Panc1 (cell line): ENCODE measurements around the gene METTL2B. TPM values are rescaled to one million over a fixed set of nuclear protein-coding genes. Genes with fewer than 3 reads are reported as not detected.

Experiments used
- ATAC-seq: fragments of 200-7000 bp; cut with Tn5 transposase; 2 replicates; pipeline ENCODE4 v1.9.1; 2020; ENCODE audit warnings: mild to moderate bottlenecking, moderate library complexity
- BruUV-seq: library from RNA; stranded (reverse); fragments of 400-500 nt; replicated peaks from 2 replicates; lab custom pipeline; 2021; lab: Mats Ljungman, UMichigan
- CTCF ChIA-PET: fragments of 300-600 bp; sonication (Branson Sonifier 250); formaldehyde crosslinking; loops from one replicate; lab custom pipeline; 2022; ENCODE audit warnings: antibody characterized with exemption; lab: Charles Lee
- POLR2A ChIA-PET: fragments of 300-600 bp; sonication (Branson Sonifier 250); formaldehyde crosslinking; loops from one replicate; lab custom pipeline; 2022; ENCODE audit warnings: antibody characterized with exemption; lab: Charles Lee
- DNase-seq: peaks from one replicate; pipeline ENCODE4 v3.0.0-alpha.2; 2010; ENCODE audit warnings: low read depth, low spot score
- H3K27ac ChIP-seq: 2 replicates; pipeline ENCODE4 v1.5.1; 2011; ENCODE audit warnings: mild to moderate bottlenecking, low read length, inconsistent platforms
- H3K27me3 ChIP-seq: fragments of 200-500 bp; sonication (Bioruptor generic); 2 replicates; pipeline ENCODE4 v1.6.0; 2014; ENCODE audit warnings: low read length, inconsistent platforms; ENCODE audit not compliant: control insufficient read depth, insufficient read depth
- H3K36me3 ChIP-seq: fragments of 200-500 bp; sonication (Bioruptor generic); 2 replicates; pipeline ENCODE4 v1.5.1; 2014; ENCODE audit warnings: inconsistent platforms, mild to moderate bottlenecking, low read length, moderate library complexity; ENCODE audit not compliant: control insufficient read depth, insufficient read depth
- H3K4me1 ChIP-seq: 2 replicates; pipeline ENCODE4 v1.5.1; 2011; ENCODE audit warnings: inconsistent platforms, mild to moderate bottlenecking, low read length, moderate library complexity; ENCODE audit not compliant: control insufficient read depth, insufficient read depth
- H3K4me3 ChIP-seq, 2 experiments: 2 replicates each; pipeline ENCODE4 v1.5.1; 2011 to 2012; ENCODE audit warnings: low read depth in 2 of 2, low read length in 2 of 2, mild to moderate bottlenecking in 2 of 2, inconsistent platforms in 1 of 2, moderate library complexity in 1 of 2
- H3K9me3 ChIP-seq: fragments of 200-500 bp; sonication (Bioruptor generic); 2 replicates; pipeline ENCODE4 v1.5.1; 2014; ENCODE audit warnings: low read depth, mild to moderate bottlenecking, inconsistent platforms, low read length, moderate library complexity; ENCODE audit not compliant: control insufficient read depth, insufficient read depth
- POLR2AphosphoS5 ChIP-seq: IDR thresholded peaks from 2 replicates; pipeline ENCODE4 v1.6.1; 2012; ENCODE audit warnings: mild to moderate bottlenecking, low read depth, low read length, moderate library complexity
- SIN3A ChIP-seq: IDR thresholded peaks from 2 replicates; pipeline ENCODE4 v1.6.1; 2012; ENCODE audit warnings: low read depth, mild to moderate bottlenecking, low read length, moderate library complexity, borderline replicate concordance; ENCODE audit not compliant: insufficient read depth
- TCF7L2 ChIP-seq: IDR thresholded peaks from 2 replicates; pipeline ENCODE4 v1.6.1; 2011; ENCODE audit warnings: mild to moderate bottlenecking, low read depth, low read length, inconsistent platforms
- in situ Hi-C: cut with HindIII; loops from 2 replicates; pipeline ENCODE4 v1.10.0; 2016; ENCODE audit warnings: low sequenced_read_pairs, low pct_unique_long_range_greater_than_20kb
- intact Hi-C: fragments of 100-400 bp; cut with micrococcal nuclease; formaldehyde crosslinking; loops from one replicate; pipeline ENCODE4 v1.10.0; 2022; ENCODE audit not compliant: unreplicated experiment
- total RNA-seq: library from RNA; stranded (reverse); gene quantifications from one replicate; pipeline ENCODE4 v1.2.1, GENCODE V29; 2021; ENCODE audit not compliant: unreplicated experiment
- TF ChIP-seq, protein P1 (sequence below): fragments of 450-650 bp; IDR thresholded peaks from 2 replicates; pipeline ENCODE4 v1.5.1; 2017; ENCODE audit warnings: mild to moderate bottlenecking
- TF ChIP-seq, protein P2 (sequence below), 2 experiments: IDR thresholded peaks; 2 replicates each; pipeline ENCODE4 v1.6.1; 2011 to 2012; ENCODE audit warnings: low read depth in 2 of 2, control low read depth in 1 of 2, low read length in 1 of 2, mild to moderate bottlenecking in 1 of 2, moderate library complexity in 1 of 2; ENCODE audit not compliant: insufficient read depth in 1 of 2

METTL2B gene
- total RNA-seq, 1 experiment from 2014 or later = 43.6 TPM

DNA sequence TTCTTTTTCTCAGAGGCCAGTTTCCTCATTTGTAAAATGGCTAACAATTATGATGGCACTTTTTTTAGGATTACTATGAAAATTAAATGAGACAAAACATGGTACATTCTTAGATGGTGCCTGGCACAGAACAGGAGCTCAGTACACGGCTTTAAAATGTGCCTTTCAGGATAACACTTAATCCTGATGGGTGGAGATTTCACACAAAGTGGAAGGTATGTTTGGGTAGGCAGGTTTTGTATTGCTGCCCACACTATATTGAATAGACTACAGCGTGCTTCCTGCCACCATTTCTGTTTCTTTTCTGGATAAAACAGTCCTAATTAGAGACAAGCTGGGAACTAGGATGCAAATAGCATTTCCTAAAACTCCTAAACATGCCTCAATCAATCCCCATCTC is 44.8 kb upstream of the METTL2B start:
- H3K4me1 ChIP-seq = peaks cover 72% of the 10 kb centered on the region
- POLR2A ChIA-PET = interaction anchor here (1.0 kb wide), 1 partner anchor 22 kb away, joined by 3 read pairs; no protein-coding TSS in a partner anchor

DNA sequence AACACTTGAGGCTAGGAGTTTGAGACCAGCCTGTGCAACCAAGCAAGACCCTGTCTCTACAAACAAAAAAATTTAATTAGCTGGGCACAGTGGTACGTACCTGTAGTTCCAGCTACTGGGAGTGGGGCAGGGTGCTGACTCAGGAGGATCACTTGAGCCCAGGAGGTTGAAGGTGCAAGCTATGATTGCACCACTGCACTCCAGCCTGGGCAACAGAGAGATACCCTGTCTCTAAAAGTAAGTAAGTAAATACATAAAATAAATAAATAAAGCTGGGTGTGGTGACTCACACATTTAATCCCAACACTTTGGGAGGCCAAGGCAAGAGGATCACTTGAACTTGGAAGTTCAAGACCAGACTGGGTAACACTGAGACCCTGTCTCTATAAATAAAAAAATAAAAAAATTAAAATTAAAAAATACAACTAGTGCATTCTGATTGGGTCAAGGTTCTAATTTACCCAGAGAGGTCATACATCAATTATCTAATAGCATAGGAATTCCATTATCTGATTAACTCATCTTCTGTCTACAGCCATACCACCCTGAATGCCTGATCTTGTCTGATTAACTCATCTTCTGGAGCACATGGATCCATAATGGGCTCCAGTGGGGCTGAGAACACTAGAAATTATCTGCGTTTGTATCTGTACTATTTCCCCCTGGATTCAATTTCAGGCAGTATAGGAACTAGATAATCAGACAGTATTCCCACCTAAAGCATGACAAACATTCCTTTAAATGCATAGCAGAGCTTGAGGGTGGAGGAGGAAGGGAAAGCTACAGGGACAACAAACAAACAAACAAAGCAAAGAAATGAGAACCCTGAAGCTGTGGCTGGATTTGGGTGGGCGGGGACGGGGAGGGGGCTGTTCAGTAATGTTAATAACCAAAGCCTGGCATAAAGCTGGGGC is 41.9 kb upstream of the METTL2B start:
- peak; percentile 83 for ATAC-seq
- intact Hi-C loops (loop anchor here (2.0 kb wide), 1 partner anchor 24 kb away; no protein-coding TSS in a partner anchor), in situ Hi-C loops (no loop called here)
- DNase-seq = no peak
- TF ChIP-seq TCF7L2 (no peak), POLR2AphosphoS5 (no peak), SIN3A (no peak)
- TF ChIP-seq, protein P1, sequence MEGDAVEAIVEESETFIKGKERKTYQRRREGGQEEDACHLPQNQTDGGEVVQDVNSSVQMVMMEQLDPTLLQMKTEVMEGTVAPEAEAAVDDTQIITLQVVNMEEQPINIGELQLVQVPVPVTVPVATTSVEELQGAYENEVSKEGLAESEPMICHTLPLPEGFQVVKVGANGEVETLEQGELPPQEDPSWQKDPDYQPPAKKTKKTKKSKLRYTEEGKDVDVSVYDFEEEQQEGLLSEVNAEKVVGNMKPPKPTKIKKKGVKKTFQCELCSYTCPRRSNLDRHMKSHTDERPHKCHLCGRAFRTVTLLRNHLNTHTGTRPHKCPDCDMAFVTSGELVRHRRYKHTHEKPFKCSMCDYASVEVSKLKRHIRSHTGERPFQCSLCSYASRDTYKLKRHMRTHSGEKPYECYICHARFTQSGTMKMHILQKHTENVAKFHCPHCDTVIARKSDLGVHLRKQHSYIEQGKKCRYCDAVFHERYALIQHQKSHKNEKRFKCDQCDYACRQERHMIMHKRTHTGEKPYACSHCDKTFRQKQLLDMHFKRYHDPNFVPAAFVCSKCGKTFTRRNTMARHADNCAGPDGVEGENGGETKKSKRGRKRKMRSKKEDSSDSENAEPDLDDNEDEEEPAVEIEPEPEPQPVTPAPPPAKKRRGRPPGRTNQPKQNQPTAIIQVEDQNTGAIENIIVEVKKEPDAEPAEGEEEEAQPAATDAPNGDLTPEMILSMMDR = no peak
- TF ChIP-seq, protein P2, sequence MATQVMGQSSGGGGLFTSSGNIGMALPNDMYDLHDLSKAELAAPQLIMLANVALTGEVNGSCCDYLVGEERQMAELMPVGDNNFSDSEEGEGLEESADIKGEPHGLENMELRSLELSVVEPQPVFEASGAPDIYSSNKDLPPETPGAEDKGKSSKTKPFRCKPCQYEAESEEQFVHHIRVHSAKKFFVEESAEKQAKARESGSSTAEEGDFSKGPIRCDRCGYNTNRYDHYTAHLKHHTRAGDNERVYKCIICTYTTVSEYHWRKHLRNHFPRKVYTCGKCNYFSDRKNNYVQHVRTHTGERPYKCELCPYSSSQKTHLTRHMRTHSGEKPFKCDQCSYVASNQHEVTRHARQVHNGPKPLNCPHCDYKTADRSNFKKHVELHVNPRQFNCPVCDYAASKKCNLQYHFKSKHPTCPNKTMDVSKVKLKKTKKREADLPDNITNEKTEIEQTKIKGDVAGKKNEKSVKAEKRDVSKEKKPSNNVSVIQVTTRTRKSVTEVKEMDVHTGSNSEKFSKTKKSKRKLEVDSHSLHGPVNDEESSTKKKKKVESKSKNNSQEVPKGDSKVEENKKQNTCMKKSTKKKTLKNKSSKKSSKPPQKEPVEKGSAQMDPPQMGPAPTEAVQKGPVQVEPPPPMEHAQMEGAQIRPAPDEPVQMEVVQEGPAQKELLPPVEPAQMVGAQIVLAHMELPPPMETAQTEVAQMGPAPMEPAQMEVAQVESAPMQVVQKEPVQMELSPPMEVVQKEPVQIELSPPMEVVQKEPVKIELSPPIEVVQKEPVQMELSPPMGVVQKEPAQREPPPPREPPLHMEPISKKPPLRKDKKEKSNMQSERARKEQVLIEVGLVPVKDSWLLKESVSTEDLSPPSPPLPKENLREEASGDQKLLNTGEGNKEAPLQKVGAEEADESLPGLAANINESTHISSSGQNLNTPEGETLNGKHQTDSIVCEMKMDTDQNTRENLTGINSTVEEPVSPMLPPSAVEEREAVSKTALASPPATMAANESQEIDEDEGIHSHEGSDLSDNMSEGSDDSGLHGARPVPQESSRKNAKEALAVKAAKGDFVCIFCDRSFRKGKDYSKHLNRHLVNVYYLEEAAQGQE (IDR thresholded peaks at IDR 0.05; ENCODE audit: insufficient read depth in 1 of 2, low read depth in 2 of 2, low read length in 1 of 2) = no peak; a peak in 1 of 4 replicates
- BruUV-seq = no TSS peak
- H3K4me1 ChIP-seq = peaks cover 56% of the 10 kb centered on the region
- no peaks in the 10 kb centered on the region for H3K9me3 ChIP-seq
- H3K27ac ChIP-seq = peak overlapping the region; percentile 97
- CTCF ChIA-PET = interaction anchor here (0.6 to 1.5 kb wide), 5 partner anchors 10 to 37 kb away, joined by 3 to 9 read pairs (median 4); no protein-coding TSS in a partner anchor
- no peaks in the 10 kb centered on the region for H3K27me3 ChIP-seq
- no peaks in the 10 kb centered on the region for H3K36me3 ChIP-seq
- POLR2A ChIA-PET = interaction anchor here (0.6 to 1.5 kb wide), 3 partner anchors 9 to 25 kb away, joined by 3 to 5 read pairs (median 3); no protein-coding TSS in a partner anchor
- H3K4me3 ChIP-seq = peak overlapping the region in 1 of 2 experiments; percentile 14; a peak in 2 of 4 replicates

More for the DNA sequence above, 44.8 kb upstream of the METTL2B start:
- no peak for ATAC-seq
- in situ Hi-C loops = no loop called here
- no peak for DNase-seq
- no peaks in the 10 kb centered on the region for H3K9me3 ChIP-seq
- TF ChIP-seq POLR2AphosphoS5 (no peak), TCF7L2 (no peak), SIN3A (no peak)
- TF ChIP-seq, protein P1 = no peak
- TF ChIP-seq, protein P2 (IDR thresholded peaks at IDR 0.05; ENCODE audit: insufficient read depth in 1 of 2, low read depth in 2 of 2, low read length in 1 of 2) = no peak
- BruUV-seq = no TSS peak
- H3K36me3 ChIP-seq = no peaks in the 10 kb centered on the region
- intact Hi-C loops = no loop called here
- no peaks in the 10 kb centered on the region for H3K27me3 ChIP-seq
- peak overlapping the region; percentile 97 for H3K27ac ChIP-seq
- CTCF ChIA-PET = interaction anchor here (7.8 kb wide), 1 partner anchor 29 kb away, joined by 133 read pairs; no protein-coding TSS in a partner anchor
- H3K4me3 ChIP-seq = no peak overlapping the region
